ENCODE data around the gene FFAR3. TPM values are rescaled to one million over a fixed set of nuclear protein-coding genes. Genes with fewer than 3 reads are reported as not detected.

FFAR3 gene, protein sequence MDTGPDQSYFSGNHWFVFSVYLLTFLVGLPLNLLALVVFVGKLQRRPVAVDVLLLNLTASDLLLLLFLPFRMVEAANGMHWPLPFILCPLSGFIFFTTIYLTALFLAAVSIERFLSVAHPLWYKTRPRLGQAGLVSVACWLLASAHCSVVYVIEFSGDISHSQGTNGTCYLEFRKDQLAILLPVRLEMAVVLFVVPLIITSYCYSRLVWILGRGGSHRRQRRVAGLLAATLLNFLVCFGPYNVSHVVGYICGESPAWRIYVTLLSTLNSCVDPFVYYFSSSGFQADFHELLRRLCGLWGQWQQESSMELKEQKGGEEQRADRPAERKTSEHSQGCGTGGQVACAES
- total RNA-seq = under 1 TPM in 1 of 2 donors, not detected in 1; 0.27 TPM

DNA sequence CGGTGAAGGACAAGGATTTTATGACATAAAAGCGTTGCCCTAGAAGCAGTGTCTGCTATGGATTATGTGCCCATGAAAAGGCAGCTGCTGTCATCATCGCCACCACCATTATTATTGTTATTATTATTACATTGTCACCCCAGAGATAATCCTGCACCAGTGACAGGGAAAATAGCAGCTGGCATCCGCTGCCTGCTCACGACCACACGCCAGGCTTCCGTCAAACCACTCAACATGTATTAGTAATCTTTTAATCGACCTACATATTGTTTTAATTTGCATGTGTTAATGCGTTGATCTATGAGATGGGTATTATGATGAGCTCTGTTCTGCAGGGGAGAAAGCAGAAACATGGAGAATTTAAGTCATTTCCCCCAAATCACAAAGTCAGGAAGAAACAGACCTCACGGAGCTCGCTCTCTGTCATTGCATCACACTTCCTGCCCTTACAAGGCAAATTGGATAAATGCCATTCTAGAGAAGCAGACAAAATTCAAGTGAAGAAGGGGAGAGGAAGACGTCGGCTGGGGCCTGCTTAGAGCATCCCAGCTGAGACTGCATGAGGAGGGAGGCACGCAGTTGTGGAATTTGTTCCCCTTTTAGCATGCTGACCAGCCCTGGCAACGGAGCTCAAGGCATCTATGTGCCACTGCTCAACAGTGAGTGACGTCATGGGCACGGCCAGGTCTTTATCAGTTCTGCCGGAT lies at the start of gene FFAR3:
FFAR3 (plus strand) TSS at position 594 of the 707 bp plus-strand sequence. CDS start 431 bp downstream, outside the sequence.
- intact Hi-C loops (cut with DNase I) = loop anchor here (10.0 kb wide), 1 partner anchor 137 kb away; the partner anchor contains the start of gene KRTDAP
- Histone ChIP-seq H3K27ac (no peak within 1 kb of the TSS), H3K9me3 (no peaks in the 10 kb centered on the region), H3K36me3 (no peaks in the 10 kb centered on the region), H3K9ac (ENCODE audit: low read depth in 2 of 2, low read length in 2 of 2) (no peak within 1 kb of the TSS), H3K4me1 (no peaks in the 10 kb centered on the region), H3K4me3 (no peak within 1 kb of the TSS), H3K27me3 (no peaks in the 10 kb centered on the region)
- no peak for DNase-seq
- TF ChIP-seq, protein P1, sequence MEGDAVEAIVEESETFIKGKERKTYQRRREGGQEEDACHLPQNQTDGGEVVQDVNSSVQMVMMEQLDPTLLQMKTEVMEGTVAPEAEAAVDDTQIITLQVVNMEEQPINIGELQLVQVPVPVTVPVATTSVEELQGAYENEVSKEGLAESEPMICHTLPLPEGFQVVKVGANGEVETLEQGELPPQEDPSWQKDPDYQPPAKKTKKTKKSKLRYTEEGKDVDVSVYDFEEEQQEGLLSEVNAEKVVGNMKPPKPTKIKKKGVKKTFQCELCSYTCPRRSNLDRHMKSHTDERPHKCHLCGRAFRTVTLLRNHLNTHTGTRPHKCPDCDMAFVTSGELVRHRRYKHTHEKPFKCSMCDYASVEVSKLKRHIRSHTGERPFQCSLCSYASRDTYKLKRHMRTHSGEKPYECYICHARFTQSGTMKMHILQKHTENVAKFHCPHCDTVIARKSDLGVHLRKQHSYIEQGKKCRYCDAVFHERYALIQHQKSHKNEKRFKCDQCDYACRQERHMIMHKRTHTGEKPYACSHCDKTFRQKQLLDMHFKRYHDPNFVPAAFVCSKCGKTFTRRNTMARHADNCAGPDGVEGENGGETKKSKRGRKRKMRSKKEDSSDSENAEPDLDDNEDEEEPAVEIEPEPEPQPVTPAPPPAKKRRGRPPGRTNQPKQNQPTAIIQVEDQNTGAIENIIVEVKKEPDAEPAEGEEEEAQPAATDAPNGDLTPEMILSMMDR (IDR thresholded peaks at IDR 0.05) = no peak

DNA sequence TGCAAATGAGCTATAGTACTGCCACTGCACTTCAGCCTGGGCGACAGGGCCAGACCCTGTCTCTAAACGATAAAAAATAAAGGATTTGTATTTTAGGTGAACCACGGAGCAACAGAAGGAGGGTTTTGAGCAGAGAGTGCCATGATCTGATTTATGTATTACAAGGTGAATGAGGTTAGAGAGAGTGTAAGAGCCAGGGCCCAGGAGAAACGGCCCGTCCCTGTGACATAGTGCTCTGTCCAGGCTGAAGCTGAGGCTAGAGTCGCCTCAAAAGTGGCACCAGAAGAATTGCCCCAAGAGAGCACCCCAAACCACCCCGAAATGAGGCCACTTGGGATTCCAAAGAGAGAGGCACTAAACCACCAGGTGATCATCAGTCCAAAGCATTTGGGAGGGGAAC lies 49.4 kb upstream of the FFAR3 start:
- Histone ChIP-seq H3K4me3 (no peak overlapping the region), H3K36me3 (no peaks in the 10 kb centered on the region), H3K9ac (ENCODE audit: low read depth in 2 of 2, low read length in 2 of 2) (no peak overlapping the region), H3K9me3 (no peaks in the 10 kb centered on the region), H3K27me3 (no peaks in the 10 kb centered on the region), H3K4me1 (no peaks in the 10 kb centered on the region), H3K27ac (no peak overlapping the region)
- intact Hi-C loops (cut with DNase I) = no loop called here
- no peak for DNase-seq
- TF ChIP-seq, protein P1 (IDR thresholded peaks at IDR 0.05) = no peak

DNA sequence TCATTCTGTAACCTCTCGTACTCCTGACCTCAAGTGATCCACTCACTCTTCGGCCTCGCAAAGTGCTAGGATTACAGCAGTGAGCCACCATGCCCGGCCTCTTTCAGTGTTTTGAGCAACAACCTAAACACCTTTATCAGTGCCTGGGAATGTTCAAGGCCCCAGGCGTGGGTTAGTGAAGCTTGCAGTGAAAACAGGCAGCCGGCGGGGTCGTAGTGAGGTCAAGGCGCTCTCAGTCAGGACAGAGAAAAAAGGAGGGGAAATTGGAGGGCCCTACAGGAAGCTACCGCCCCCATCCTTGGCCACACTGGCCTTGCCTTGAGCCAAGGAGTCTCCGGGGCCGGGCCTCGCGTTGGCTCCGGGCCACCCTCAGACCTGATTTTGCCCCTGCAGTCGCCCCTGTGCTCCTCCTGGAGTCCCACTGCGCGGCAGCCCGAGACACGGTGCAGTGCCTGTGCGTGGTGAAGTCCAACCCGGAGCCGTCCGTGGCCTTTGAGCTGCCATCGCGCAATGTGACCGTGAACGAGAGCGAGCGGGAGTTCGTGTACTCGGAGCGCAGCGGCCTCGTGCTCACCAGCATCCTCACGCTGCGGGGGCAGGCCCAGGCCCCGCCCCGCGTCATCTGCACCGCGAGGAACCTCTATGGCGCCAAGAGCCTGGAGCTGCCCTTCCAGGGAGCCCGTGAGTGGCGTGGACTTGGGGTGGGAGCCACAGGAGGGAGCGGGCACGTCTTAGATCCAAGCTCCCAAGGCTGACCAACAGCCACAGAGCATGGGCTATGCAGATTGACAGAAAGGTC lies 48.6 kb upstream of the FFAR3 start:
- Histone ChIP-seq H3K4me3 (no peak overlapping the region), H3K4me1 (no peaks in the 10 kb centered on the region), H3K9me3 (no peaks in the 10 kb centered on the region), H3K36me3 (no peaks in the 10 kb centered on the region), H3K27me3 (no peaks in the 10 kb centered on the region), H3K9ac (ENCODE audit: low read depth in 2 of 2, low read length in 2 of 2) (no peak overlapping the region), H3K27ac (no peak overlapping the region)
- no peak for DNase-seq
- TF ChIP-seq, protein P1 (IDR thresholded peaks at IDR 0.05) = no peak
- intact Hi-C loops (cut with DNase I) = no loop called here

DNA sequence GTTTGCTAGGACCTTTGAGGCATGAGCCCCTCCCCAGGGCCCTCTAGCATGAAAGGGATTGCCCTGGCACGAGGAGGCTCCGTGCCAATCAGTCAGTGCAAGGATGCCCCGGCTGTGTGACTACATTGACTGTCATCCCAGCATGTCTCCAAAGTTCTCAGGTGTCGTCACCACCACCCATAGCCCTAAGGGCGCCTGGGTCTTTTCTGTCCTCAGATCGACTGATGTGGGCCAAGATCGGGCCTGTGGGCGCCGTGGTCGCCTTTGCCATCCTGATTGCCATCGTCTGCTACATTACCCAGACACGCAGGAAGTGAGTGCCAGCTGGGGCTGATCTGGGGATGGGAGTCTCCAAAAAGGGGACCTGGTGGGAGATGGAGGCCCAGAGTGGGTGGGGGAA lies 47.9 kb upstream of the FFAR3 start:
- Histone ChIP-seq H3K9ac (ENCODE audit: low read depth in 2 of 2, low read length in 2 of 2) (no peak overlapping the region), H3K4me1 (no peaks in the 10 kb centered on the region), H3K36me3 (no peaks in the 10 kb centered on the region), H3K27ac (no peak overlapping the region), H3K4me3 (no peak overlapping the region), H3K27me3 (no peaks in the 10 kb centered on the region), H3K9me3 (no peaks in the 10 kb centered on the region)
- intact Hi-C loops (cut with DNase I) = no loop called here
- TF ChIP-seq, protein P1 (IDR thresholded peaks at IDR 0.05) = no peak
- no peak for DNase-seq

DNA sequence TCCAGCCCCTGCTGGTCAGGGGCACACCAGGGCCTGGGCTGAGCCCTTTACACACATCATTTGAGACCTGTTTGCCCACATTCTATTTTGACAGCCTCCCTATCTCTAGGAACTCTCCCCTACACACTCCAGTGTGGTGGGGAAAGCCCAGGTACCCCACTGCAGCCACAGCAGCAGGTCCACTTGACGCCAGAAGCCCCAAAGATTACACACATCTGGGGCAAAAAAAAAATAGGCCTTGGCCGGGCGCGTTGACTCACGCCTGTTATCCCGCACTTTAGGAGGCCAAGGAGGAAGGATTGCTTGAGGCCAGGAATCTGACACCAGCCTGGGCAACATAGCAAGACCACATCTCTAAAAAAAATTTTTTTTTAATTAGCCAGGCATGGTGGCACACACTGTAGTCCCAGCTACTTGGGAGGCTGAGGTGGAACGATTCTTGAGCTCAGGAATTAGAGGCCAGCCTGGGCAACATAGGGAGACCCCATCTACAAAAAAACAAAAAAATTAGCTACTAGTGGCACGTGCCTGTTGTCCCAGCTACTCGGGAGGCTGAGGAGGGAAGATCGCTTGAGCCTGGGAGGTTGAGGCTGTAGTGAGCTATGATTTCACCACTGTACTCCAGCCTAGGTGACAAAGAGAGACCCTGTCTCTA lies 47.3 kb upstream of the FFAR3 start:
- intact Hi-C loops (cut with DNase I) = no loop called here

More for the DNA sequence above, 47.3 kb upstream of the FFAR3 start:
- no peaks in the 10 kb centered on the region for H3K27me3 ChIP-seq
- H3K4me1 ChIP-seq = no peaks in the 10 kb centered on the region
- no peaks in the 10 kb centered on the region for H3K9me3 ChIP-seq
- no peaks in the 10 kb centered on the region for H3K36me3 ChIP-seq
- TF ChIP-seq, protein P1 (IDR thresholded peaks at IDR 0.05) = no peak
- H3K4me3 ChIP-seq = no peak overlapping the region
- no peak overlapping the region for H3K27ac ChIP-seq
- H3K9ac ChIP-seq (ENCODE audit: low read depth in 2 of 2, low read length in 2 of 2) = no peak overlapping the region
- no peak for DNase-seq

Data from colonic mucosa (tissue), 4 donors.